Nucleus accumbens (tissue), 56 donors: ENCODE measurements around the gene SFMBT2.
"Not testable (repeated sequence)": the region's sequence is repeated elsewhere in the genome, so short reads cannot be mapped to it uniquely, and the experiment has no call there.

Experiments used
- DNase-seq, 56 donors: peaks; one replicate each; lab custom pipeline; 2025; lab: John Stamatoyannopoulos, UW

SFMBT2 gene

DNA sequence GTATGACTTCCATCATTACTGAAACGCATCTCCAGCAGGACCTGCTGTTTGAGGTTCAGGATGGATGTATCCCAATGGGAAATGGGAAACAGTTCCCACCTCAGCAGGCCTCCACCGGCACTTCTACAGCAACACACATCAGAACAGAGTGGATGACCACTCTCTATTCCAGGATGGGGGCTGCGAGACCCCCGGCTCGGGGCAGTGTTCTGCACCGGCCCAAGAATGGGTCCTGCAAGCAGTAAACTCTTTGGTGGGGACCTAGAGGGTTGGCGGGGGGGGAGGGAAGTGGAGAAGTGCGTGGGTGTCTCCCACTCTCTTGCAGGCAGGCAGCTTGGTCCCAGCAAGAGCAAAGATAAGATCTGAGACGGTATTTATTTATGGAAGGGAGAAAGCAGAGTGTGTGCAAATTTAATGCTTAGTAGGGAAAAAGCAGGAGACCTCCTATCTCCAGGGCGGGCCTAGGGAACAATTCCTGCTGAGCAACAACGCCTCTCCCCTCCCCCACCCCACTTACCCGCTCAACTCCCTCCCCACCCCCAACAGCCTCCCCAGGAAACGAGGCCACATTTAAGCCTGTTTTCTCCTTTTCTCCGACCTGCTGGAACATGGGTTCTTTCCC, 4.0 kb downstream of the SFMBT2 start:
- peak in 3 of 56 donors; percentile 14 to 22 (median 18) for DNase-seq

DNA sequence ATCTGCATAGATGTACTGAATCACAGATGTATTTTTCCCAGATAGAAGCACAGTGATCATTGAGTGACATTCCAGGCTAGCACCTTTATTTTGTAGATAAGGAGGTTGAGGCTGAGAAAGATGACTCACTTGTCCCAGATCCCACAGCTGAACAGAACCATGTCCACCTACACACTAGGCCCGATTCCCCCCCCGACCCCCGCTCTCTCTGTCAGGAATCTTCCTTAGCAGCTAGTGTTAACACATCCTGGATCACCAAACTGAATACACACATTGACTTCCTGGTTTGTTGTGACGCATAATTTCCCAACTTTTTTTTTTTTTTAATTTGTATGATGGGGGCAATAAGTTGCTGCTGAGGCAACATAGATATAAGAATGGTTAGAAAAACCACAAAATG, 5.2 kb downstream of the SFMBT2 start:
- no peak for DNase-seq

DNA sequence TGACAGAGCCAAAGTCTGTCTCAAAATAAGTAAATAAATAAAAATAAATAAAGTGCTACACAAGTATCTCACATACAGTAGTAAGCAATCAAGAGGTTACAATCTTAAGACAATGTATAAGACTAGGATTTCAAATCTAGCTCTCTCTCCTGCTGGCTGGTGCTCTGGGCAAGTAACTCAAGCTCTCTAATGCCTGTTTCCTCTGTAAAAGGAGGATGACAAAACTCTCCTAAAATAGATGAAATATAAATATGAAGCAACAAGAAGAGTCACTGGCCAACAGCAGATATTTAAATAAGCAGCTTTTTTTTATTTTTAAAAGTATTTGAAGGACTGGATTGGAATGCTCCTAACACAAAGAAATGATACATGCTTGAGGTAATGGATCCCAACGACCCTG, 7.2 kb downstream of the SFMBT2 start:
- DNase-seq, result no peak

GRCh38 chr10:7401782-7402181, 9.1 kb downstream of the SFMBT2 start:
- no peak for DNase-seq

DNA sequence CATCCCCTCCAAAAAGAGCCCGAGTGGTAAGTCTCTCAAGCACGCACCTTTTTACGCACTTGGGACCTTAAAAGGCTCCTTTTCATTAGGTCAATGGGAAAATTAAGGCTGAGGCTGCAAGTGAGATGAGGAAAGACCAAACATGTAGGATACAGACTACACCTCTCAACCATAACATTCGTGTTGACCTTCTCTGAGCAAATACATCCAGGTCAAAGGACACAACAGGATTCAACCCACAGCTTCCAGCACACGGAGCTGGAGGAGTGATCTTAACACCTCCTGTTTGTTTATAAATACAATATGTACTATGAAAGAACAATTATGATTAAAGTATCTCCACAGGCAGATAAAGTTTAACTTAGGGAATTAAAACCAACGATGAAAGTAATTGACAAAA, 9.7 kb downstream of the SFMBT2 start:
- no peak for DNase-seq

- DNase-seq, result peak in 10 of 56 donors; percentile 10 to 44 (median 22)
Measured at GRCh38 chr10:7400068-7400715, 10.6 kb downstream of the SFMBT2 start.

DNA sequence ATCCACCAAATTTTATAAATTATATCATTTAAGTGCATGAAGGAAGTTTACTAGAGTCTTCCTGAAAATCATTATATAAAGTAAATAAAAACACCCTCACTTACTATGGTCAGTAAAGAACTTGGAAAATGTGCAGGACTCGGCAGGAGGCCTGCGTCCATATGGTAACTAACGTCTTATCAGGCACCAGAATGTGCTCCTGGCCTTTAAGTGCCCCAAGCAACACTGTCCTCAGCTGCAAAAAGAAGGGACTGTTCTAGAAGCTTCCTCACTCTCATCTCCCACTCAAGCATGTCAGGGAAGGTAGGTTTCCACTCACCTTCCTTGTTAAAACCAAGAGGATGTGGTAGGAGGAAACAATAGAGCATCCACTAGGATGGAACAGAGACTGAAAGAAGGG, 11.3 kb downstream of the SFMBT2 start:
- no peak for DNase-seq

DNA sequence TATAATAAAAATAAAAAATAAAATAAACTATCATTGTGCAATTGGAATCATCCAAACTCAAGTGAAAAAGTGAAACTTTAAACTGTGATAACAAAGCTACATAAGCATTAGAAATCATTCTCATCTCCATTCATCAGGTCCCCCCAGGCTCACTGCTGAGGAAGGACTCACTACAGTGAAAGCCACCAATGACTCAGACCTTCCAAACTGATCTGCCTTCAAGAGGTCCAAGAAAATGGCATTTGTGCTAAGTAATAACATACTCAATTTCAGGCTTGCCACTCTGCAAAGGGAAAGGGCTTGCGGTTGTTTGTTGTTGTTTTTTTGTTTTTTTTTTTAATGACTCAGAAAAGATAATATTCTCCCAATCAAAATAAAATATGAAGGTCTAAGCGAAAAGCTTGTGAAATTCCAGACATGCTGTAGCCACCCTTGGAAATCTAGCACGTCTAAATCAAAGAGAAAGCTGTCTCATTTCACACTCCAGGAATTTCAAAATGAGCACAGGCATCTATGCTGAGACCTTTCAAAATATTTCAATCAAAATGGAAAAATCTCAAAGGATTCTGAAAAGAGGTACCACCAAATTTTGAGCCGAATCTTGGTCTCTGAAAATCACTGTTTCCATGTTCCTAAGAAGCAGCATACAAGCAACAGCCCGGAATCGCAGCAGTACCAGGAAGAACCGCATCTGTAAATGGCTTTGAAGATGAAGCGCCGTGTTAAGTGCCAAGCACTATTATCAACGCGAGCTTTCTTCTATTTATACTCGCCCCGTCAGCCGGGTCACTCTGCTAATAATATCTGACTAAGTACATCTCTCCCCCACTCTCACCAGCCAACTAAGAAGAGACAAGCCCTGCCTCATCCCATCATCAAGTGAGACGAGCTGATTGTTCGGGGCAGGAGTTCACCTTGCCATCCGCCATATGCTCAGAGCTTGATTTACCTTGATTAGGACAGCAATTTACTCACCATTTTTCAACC, 13.5 kb downstream of the SFMBT2 start:
- DNase-seq, result peak in 2 of 56 donors; percentile 13 to 32

GRCh38 chr10:7392301-7392700, 18.5 kb downstream of the SFMBT2 start:
- DNase-seq, result not testable (repeated sequence)

DNA sequence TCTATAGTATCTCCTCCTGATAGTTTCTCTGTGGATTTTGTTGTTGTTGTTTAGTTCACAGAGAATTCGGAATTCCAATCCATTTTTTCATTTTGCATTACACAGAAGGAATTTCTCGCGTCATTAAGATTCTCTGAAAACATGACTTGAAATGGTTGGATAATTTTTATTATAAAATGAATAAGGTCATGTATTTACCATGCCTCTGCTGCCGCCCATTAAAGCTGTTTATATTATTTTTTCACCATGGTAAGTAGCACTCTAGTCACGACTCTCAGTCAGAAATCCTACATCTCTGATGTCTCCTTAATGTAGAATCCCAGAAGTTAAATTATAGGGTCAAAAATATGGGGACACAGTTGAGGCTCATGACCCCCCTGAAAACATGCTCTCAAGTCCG, 19.1 kb downstream of the SFMBT2 start:
- no peak for DNase-seq

DNA sequence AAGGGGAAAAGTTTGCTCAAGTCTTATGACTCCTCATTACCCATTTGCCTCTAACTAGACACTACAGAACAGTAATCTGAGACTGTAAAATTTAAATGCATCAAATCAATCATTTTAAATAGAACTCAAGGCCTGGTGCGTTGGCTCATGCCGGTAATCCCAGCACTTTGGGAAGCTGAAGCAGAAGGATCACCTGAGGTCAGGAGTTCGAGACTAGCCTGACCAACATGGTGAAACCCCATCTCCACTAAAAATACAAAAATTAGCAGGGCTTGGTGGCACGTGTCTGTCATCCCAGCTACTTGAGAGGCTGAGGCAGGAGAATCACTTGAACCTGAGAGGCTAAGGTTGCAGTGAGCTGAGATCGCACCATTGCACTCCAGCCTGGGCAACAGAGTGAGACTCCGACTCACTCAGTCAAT, 20.1 kb downstream of the SFMBT2 start:
- not testable (repeated sequence) for DNase-seq

GRCh38 chr10:7389844-7390243, 21.0 kb downstream of the SFMBT2 start:
- no peak for DNase-seq

GRCh38 chr10:7389346-7389745, 21.5 kb downstream of the SFMBT2 start:
- DNase-seq, result no peak

GRCh38 chr10:7388602-7389001, 22.2 kb downstream of the SFMBT2 start:
- DNase-seq, result no peak

DNA sequence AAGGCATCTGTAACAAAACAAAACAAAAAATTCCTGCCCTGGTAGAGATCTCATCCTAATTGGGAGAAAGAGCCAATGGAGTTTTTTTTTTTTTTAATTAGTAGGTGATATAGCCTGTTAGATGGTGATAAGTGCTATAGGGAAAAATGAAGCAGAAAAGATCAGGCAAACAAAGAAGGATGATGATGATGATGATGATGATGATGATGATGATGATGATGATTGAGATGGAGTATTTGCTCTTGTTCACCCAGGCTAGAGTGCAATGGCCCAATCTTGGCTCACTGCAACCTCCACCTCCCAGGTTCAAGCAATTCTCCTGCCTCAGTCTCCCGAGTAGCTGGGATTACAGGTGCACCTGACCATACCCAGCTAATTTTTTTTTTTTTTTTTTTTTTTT, 22.7 kb downstream of the SFMBT2 start:
- DNase-seq, result not testable (repeated sequence)

- no peak for DNase-seq
Measured at GRCh38 chr10:7385114-7385513, 25.7 kb downstream of the SFMBT2 start.

DNA sequence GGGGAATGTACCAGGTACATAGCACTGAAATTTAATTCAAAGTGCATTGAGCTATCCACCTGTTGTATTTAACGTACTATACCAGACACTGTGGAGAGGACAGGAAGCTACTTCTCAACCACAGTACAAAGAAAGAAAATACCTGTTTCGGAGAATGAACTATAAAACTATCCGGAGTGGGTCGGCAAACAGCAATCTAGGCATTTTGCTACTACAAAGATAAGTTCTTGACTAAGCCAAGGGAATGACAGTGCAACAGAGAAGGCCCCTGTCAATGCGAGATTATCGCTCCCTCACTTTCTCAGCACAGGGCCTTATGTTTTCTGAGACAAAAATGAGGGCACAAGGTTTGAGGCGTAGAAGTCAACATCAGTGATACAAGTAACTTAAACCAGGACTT, 27.4 kb downstream of the SFMBT2 start:
- no peak for DNase-seq

- DNase-seq, result no peak
Measured at GRCh38 chr10:7380704-7381241, 30.1 kb downstream of the SFMBT2 start.

DNA sequence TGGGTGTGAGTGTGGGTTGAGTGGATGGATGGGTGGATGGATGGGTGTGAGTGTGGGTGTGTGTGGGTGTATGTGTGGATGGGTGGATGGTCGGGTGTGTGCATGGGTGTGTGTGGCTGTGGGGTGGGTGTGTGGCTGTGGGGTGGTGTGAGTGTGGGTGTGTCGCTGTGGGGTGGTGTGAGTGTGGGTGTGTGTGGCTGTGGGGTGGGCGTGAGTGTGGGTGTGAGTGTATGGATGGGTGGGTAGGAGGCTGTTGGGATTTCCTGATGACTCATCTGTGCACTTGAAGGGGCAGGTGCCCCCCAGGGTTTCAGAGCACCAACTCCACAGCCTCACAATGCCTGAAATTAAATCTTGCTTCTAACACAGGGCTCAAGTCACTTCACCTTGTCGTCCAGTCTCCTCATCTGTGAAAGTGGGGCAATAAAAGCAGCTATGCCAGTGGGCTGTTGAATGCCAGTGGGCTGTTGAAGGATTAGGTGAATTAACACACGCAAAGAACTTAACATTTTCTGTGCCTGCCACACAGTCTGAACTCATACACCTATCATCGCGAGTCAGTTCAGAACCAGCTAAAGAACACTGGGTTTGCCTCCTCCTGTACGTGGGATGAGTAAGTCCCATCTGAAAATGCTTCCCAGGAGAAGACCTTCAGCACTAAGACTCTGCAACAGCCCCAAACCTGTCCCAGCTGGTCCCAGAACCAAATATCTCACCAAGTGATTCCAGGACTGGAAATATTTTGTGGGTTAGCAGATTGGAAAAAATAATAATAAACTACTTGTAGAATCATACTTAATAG, 32.0 kb downstream of the SFMBT2 start:
- DNase-seq, result peak in 1 of 56 donors; percentile 27

GRCh38 chr10:7377614-7378248, 33.1 kb downstream of the SFMBT2 start:
- DNase-seq, result peak in 1 of 56 donors; percentile 23
